GM13976 (cell line): Measurements from ENCODE around the gene CENPU.

Experiments
- DNase-seq: peaks from one replicate; pipeline ENCODE4 v3.0.0; 2012; ENCODE audit warnings: low spot score
- in situ Hi-C: fragments of 300-500 bp; cut with MboI; formaldehyde crosslinking; loops from one replicate; pipeline ENCODE4 v1.12.0; 2022; ENCODE audit warnings: low sequenced_read_pairs, mixed read lengths, inconsistent platforms; ENCODE audit not compliant: unreplicated experiment
- TF ChIP-seq, protein P1 (sequence below): IDR thresholded peaks from 2 replicates; pipeline ENCODE4 v1.5.1; 2012; ENCODE audit warnings: borderline replicate concordance, mild to moderate bottlenecking; ENCODE audit not compliant: insufficient read depth; ENCODE audit errors: extremely low read depth, missing control alignments, control extremely low read depth

CENPU gene

GRCh38 chr4:184732126-184732525 is 1.8 kb downstream of the CENPU start:
- in situ Hi-C loops = no loop called here
- DNase-seq = no peak
- TF ChIP-seq, protein P1, sequence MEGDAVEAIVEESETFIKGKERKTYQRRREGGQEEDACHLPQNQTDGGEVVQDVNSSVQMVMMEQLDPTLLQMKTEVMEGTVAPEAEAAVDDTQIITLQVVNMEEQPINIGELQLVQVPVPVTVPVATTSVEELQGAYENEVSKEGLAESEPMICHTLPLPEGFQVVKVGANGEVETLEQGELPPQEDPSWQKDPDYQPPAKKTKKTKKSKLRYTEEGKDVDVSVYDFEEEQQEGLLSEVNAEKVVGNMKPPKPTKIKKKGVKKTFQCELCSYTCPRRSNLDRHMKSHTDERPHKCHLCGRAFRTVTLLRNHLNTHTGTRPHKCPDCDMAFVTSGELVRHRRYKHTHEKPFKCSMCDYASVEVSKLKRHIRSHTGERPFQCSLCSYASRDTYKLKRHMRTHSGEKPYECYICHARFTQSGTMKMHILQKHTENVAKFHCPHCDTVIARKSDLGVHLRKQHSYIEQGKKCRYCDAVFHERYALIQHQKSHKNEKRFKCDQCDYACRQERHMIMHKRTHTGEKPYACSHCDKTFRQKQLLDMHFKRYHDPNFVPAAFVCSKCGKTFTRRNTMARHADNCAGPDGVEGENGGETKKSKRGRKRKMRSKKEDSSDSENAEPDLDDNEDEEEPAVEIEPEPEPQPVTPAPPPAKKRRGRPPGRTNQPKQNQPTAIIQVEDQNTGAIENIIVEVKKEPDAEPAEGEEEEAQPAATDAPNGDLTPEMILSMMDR = no peak

- DNase-seq = no peak
- TF ChIP-seq, protein P1 = no peak
- in situ Hi-C loops = no loop called here
These were observed 2.8 kb downstream of the CENPU start for GRCh38 chr4:184731056-184731455.

DNA sequence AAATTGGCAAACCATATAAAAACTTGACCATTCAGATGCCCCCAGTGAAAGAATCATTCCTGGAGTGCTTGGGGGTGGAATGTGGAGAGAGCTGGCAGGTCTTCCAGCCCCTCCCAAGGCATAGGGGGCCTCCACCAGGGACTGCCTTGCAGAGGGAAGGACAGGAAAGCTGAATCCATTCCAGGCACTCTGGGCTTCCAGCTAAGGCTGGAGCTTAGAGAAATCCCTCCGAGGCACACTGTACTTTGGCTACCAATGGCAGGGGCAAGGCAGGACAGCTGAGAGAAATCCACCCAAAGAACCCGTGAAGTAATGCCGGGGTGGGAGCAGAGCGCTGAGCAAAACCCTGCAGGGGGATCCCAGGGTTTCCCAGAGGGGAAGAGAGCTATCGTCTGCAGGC is 4.0 kb downstream of the CENPU start:
- DNase-seq = no peak
- in situ Hi-C loops = no loop called here
- TF ChIP-seq, protein P1 = no peak

DNA sequence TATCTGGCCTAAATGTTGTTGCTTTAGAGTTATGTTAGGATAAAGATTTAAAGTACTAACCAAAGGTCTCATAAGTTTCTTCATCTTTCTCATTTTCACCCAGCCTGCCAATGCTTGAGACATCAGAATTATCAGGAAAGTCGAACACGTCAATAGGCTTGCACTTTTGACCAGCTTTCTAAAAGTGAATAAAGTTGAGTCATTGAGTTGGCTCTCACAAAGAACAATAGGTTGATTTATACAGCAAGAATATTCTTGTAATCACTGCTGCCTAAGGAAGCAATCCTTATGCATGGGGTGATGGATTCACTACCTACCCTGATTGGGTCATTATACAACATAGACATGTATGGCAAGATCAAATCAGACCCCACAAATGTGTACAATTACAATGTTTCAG is 5.0 kb downstream of the CENPU start:
- TF ChIP-seq, protein P1 = no peak
- in situ Hi-C loops = no loop called here
- no peak for DNase-seq

DNA sequence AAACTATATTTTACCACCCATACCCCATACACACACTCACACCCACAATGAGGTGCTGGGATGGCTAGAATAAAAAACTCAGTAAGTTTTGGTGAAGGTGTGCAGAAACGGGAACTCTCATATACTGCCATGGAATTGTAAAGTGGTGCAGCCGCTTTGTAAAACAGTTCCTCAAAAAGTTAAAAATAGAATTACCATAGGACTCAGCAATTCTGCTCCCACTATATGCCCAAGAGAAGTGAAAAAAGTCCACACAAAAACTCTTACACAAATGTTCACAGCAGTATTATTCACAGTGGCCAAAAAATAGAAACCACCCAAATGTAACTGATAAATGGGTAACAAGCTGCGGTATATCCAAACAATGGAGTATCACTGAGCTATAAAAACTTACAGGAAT is 6.5 kb downstream of the CENPU start:
- DNase-seq = no peak
- TF ChIP-seq, protein P1 = no peak
- in situ Hi-C loops = no loop called here

- in situ Hi-C loops = no loop called here
- TF ChIP-seq, protein P1 = no peak
- DNase-seq = no peak
These were observed 11.1 kb downstream of the CENPU start for GRCh38 chr4:184722798-184723197.

DNA sequence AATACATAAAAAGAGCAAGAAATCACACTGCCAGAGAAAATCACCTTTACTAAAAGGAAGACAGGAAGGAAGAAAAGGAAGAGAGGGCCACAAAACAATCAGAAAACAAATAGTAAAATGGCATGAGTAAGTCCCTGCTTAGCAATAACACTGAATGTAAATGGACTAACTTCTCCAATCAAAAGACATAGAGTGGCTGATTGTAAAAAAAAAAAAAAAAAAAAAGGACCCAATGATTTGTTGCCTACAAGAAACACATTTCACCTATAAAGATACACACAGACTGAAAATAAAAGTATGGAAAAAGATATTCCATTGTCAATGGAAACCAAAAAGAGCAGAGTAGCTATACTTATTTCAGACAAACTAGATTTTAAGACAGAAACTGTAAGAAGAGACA is 12.6 kb downstream of the CENPU start:
- in situ Hi-C loops = no loop called here
- DNase-seq = no peak
- TF ChIP-seq, protein P1 = no peak
